ENCODE results near the gene NOXO1.

DNA sequence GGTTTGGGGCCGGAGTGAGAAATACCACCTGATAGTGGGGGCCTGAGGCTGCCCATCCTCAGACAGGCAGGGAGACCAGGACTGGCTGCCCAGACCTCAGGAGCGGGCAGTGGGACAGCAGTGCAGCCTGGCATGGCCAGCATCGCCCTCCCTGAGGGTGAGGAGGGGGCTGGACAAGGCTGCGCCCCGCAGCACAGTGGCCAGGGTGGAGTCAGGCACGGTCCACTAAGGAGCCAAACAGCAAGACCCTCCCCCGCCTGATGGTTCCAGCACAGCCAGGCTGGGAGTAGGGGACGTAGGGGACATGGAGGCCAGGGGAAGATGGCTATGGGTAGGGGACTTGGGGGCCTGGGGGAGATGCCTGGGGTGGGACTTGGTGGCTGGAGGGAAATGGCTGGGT, 25.0 kb upstream of the NOXO1 start:
- TF ChIP-seq, protein P1, sequence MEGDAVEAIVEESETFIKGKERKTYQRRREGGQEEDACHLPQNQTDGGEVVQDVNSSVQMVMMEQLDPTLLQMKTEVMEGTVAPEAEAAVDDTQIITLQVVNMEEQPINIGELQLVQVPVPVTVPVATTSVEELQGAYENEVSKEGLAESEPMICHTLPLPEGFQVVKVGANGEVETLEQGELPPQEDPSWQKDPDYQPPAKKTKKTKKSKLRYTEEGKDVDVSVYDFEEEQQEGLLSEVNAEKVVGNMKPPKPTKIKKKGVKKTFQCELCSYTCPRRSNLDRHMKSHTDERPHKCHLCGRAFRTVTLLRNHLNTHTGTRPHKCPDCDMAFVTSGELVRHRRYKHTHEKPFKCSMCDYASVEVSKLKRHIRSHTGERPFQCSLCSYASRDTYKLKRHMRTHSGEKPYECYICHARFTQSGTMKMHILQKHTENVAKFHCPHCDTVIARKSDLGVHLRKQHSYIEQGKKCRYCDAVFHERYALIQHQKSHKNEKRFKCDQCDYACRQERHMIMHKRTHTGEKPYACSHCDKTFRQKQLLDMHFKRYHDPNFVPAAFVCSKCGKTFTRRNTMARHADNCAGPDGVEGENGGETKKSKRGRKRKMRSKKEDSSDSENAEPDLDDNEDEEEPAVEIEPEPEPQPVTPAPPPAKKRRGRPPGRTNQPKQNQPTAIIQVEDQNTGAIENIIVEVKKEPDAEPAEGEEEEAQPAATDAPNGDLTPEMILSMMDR (IDR thresholded peaks at IDR 0.05; ENCODE audit: poor library complexity) = no peak
- TF ChIP-seq EZH2 (IDR thresholded peaks at IDR 0.05; ENCODE audit: borderline replicate concordance) (no peak), EZH2phosphoT487 (IDR thresholded peaks at IDR 0.05; ENCODE audit: low read depth, severe bottlenecking, unreplicated experiment) (no peak)
